Fibroblast of lung (primary cell): ENCODE data around the gene TMEM184A.

ENCODE experiments used
- EZH2 ChIP-seq: IDR thresholded peaks from 2 replicates; pipeline ENCODE4 v1.5.1; 2012; ENCODE audit warnings: low read length, control low read depth, mild to moderate bottlenecking; ENCODE audit errors: missing control alignments
- TF ChIP-seq, protein P1 (sequence below), 2 donors: IDR thresholded peaks in 1 of 2; conservative IDR thresholded peaks in 1 of 2; 1 replicate in 1 of 2; 2 replicates in 1 of 2; pipeline ENCODE4 v1.5.1; 2011 to 2012; ENCODE audit warnings: low read length in 2 of 2, control low read depth in 1 of 2, inconsistent platforms in 1 of 2, low read depth in 1 of 2, mild to moderate bottlenecking in 1 of 2

DNA sequence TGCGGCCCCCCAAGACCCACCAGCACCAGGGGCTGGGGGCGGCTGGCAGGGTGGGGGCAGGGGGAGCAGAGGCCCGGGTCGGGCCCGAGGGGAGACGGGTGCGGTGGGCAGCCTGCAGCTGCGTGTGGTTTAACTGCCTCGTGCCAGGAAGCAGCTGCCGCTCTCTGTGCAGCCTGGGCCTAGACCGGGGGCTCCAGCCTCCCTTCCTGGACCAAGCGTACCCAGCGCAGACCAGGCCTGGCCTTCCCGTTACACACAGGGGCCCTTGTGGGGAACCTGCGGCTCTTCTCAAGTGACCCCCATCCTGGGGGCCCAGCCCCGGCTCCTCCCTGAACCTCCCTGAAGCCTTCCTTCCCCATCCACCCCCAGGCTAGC is 45.2 kb downstream of the TMEM184A start:
- TF ChIP-seq, protein P1, sequence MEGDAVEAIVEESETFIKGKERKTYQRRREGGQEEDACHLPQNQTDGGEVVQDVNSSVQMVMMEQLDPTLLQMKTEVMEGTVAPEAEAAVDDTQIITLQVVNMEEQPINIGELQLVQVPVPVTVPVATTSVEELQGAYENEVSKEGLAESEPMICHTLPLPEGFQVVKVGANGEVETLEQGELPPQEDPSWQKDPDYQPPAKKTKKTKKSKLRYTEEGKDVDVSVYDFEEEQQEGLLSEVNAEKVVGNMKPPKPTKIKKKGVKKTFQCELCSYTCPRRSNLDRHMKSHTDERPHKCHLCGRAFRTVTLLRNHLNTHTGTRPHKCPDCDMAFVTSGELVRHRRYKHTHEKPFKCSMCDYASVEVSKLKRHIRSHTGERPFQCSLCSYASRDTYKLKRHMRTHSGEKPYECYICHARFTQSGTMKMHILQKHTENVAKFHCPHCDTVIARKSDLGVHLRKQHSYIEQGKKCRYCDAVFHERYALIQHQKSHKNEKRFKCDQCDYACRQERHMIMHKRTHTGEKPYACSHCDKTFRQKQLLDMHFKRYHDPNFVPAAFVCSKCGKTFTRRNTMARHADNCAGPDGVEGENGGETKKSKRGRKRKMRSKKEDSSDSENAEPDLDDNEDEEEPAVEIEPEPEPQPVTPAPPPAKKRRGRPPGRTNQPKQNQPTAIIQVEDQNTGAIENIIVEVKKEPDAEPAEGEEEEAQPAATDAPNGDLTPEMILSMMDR (conservative IDR thresholded peaks at IDR 0.05 in 1 of 2, IDR thresholded peaks at IDR 0.05 in 1 of 2; ENCODE audit: low read depth in 1 of 2, low read length in 2 of 2): no peak
- TF ChIP-seq EZH2: no peak
